Measurements from ENCODE around the gene CCL13.
A peak's percentile ranks its signal among the peaks of the same experiment; 100 is the strongest.
"Not testable (repeated sequence)": the region's sequence is repeated elsewhere in the genome, so short reads cannot be mapped to it uniquely, and the experiment has no call there.

The CCL13 gene

GRCh38 chr17:34356194-34356593 is at the start of gene CCL13:
Gene CCL13, plus strand, starts transcription at chr17:34356480. Its CDS starts 47 bp downstream, at chr17:34356527.
- DNase-seq (ENCODE audit: low read depth in 2 of 2) = no peak

GRCh38 chr17:34307110-34307509 is 49.2 kb upstream of the CCL13 start:
- no peak for DNase-seq (ENCODE audit: low read depth in 2 of 2)

- DNase-seq (ENCODE audit: low read depth in 2 of 2) = no peak
Measured at GRCh38 chr17:34308371-34308770, 47.9 kb upstream of the CCL13 start.

GRCh38 chr17:34311291-34311690 is 45.0 kb upstream of the CCL13 start:
- no peak for DNase-seq (ENCODE audit: low read depth in 2 of 2)

- no peak for DNase-seq (ENCODE audit: low read depth in 2 of 2)
Measured at GRCh38 chr17:34312080-34312479, 44.2 kb upstream of the CCL13 start.

GRCh38 chr17:34313164-34313563 is 43.1 kb upstream of the CCL13 start:
- no peak for DNase-seq (ENCODE audit: low read depth in 2 of 2)

- no peak for DNase-seq (ENCODE audit: low read depth in 2 of 2)
Measured at GRCh38 chr17:34314279-34314678, 42.0 kb upstream of the CCL13 start.

GRCh38 chr17:34318474-34318873 is 37.8 kb upstream of the CCL13 start:
- DNase-seq (ENCODE audit: low read depth in 2 of 2) = no peak

GRCh38 chr17:34319039-34319483 is 37.2 kb upstream of the CCL13 start, which contains the start of gene CCL8:
Gene CCL8, plus strand, starts transcription at chr17:34319435. Its CDS starts 67 bp downstream, at chr17:34319502.
- no peak for DNase-seq (ENCODE audit: low read depth in 2 of 2)

- DNase-seq (ENCODE audit: low read depth in 2 of 2) = no peak
Measured at GRCh38 chr17:34321964-34322363, 34.3 kb upstream of the CCL13 start.

GRCh38 chr17:34327580-34327979 is 28.7 kb upstream of the CCL13 start:
- DNase-seq (ENCODE audit: low read depth in 2 of 2) = not testable (repeated sequence)

- DNase-seq (ENCODE audit: low read depth in 2 of 2) = no peak
Measured at GRCh38 chr17:34337701-34338100, 18.6 kb upstream of the CCL13 start.

GRCh38 chr17:34339138-34339770 is 17.0 kb upstream of the CCL13 start:
- DNase-seq (ENCODE audit: low read depth in 2 of 2) = no peak

- DNase-seq (ENCODE audit: low read depth in 2 of 2) = no peak
Measured at GRCh38 chr17:34341916-34342315, 14.4 kb upstream of the CCL13 start.

GRCh38 chr17:34347063-34347462 is 9.2 kb upstream of the CCL13 start:
- no peak for DNase-seq (ENCODE audit: low read depth in 2 of 2)

- DNase-seq (ENCODE audit: low read depth in 2 of 2) = no peak
Measured at GRCh38 chr17:34349751-34350150, 6.5 kb upstream of the CCL13 start.

GRCh38 chr17:34351096-34351495 is 5.2 kb upstream of the CCL13 start:
- DNase-seq (ENCODE audit: low read depth in 2 of 2) = no peak

- no peak for DNase-seq (ENCODE audit: low read depth in 2 of 2)
Measured at GRCh38 chr17:34352191-34352590, 4.1 kb upstream of the CCL13 start.

- no peak for DNase-seq (ENCODE audit: low read depth in 2 of 2)
Measured at GRCh38 chr17:34354637-34355036, 1.6 kb upstream of the CCL13 start.

- DNase-seq (ENCODE audit: low read depth in 2 of 2) = no peak
Measured at GRCh38 chr17:34357398-34357797, 1.1 kb downstream of the CCL13 start.

GRCh38 chr17:34358631-34359030 is 2.4 kb downstream of the CCL13 start:
- DNase-seq (ENCODE audit: low read depth in 2 of 2) = no peak

GRCh38 chr17:34360601-34361270 is 4.5 kb downstream of the CCL13 start:
- no peak for DNase-seq (ENCODE audit: low read depth in 2 of 2)

- peak in 1 of 2 donors; percentile 27 for DNase-seq (ENCODE audit: low read depth in 2 of 2)
Measured at GRCh38 chr17:34361478-34362061, 5.3 kb downstream of the CCL13 start.

Data from stimulated activated CD8-positive, alpha-beta memory T cell treated with anti-CD3 and anti-CD28 coated beads, Interleukin-7, amount 100 ng/mL, for 1 hour (primary cell).